GM12878 (cell line): ENCODE results near the gene UGT2A1.

Experiments used
- CTCF ChIP-seq, 3 experiments: IDR thresholded peaks in 2 of 3; conservative IDR thresholded peaks in 1 of 3; 2 replicates each; pipeline ENCODE4 v1.5.1; 2011; ENCODE audit warnings: low read depth in 3 of 3, low read length in 3 of 3, mild to moderate bottlenecking in 3 of 3, control low read depth in 2 of 3, moderate library complexity in 2 of 3, inconsistent platforms in 1 of 3, mixed read lengths in 1 of 3; ENCODE audit not compliant: control insufficient read depth in 2 of 3, insufficient read depth in 1 of 3; ENCODE audit errors: extremely low read depth in 1 of 3
- NBN ChIP-seq: fragments of 450-650 bp; IDR thresholded peaks from 2 replicates; pipeline ENCODE4 v1.6.1; 2016
- POLR2AphosphoS5 ChIP-seq: IDR thresholded peaks from 2 replicates; pipeline ENCODE4 v1.6.1; 2011; ENCODE audit warnings: mild to moderate bottlenecking, low read length, inconsistent platforms

- TF ChIP-seq NBN = no peak
- no peak for TF ChIP-seq POLR2AphosphoS5
- TF ChIP-seq CTCF (IDR thresholded peaks at IDR 0.05 in 2 of 3, conservative IDR thresholded peaks at IDR 0.05 in 1 of 3; ENCODE audit: control insufficient read depth in 2 of 3, extremely low read depth in 1 of 3, insufficient read depth in 1 of 3, low read depth in 3 of 3, low read length in 3 of 3) = no peak
These were observed 58.7 kb downstream of the UGT2A1 start for GRCh38 chr4:69594382-69594781.
